Stomach (tissue), 9 donors: ENCODE measurements around the gene CD151. TPM values are rescaled to one million over a fixed set of nuclear protein-coding genes. Genes with fewer than 3 reads are reported as not detected.
A peak's percentile ranks its signal among the peaks of the same experiment; 100 is the strongest.

Experiments
- DNase-seq, 2 donors: peaks; one replicate each; pipeline versions ENCODE4 v3.0.0 to v3.0.0-alpha.2; 2013 to 2019
- H3K27ac ChIP-seq, 5 donors: fragments of 200-600 bp in 4 of 5; sonication (generic) in 4 of 5; one replicate each; pipeline ENCODE4 v1.5.1; 2013 to 2019; ENCODE audit warnings: mild to moderate bottlenecking in 1 of 5, moderate library complexity in 1 of 5
- H3K27me3 ChIP-seq, 3 donors: fragments of 200-600 bp; sonication (generic); one replicate each; pipeline ENCODE4 v1.5.1; 2017 to 2019; ENCODE audit warnings: mixed run types in 1 of 3
- H3K36me3 ChIP-seq, 4 donors: fragments of 200-600 bp; sonication (generic); 1 replicate in 3 of 4; 2 replicates in 1 of 4; pipeline ENCODE4 v1.5.1; 2016 to 2019
- H3K4me1 ChIP-seq, 4 donors: fragments of 200-600 bp; sonication (generic); one replicate each; pipeline ENCODE4 v1.5.1; 2016 to 2019
- H3K4me3 ChIP-seq, 4 donors: fragments of 200-600 bp; sonication (generic) in 3 of 4; one replicate each; pipeline ENCODE4 v1.5.1; 2016 to 2019; ENCODE audit warnings: mild to moderate bottlenecking in 1 of 4
- H3K9me3 ChIP-seq, 4 donors: fragments of 200-600 bp; sonication (generic); one replicate each; pipeline ENCODE4 v1.5.1; 2016 to 2019
- CTCF ChIP-seq, 7 experiments: fragments of 450-650 bp in 4 of 7; fragments of 200-600 bp in 3 of 7; sonication (generic) in 3 of 7; IDR thresholded peaks; one replicate each; pipeline ENCODE4 v1.5.1; 2016 to 2019; ENCODE audit warnings: antibody characterized with exemption in 7 of 7, control low read depth in 2 of 7, mild to moderate bottlenecking in 1 of 7
- EP300 ChIP-seq: sonication (generic); formaldehyde crosslinking; IDR thresholded peaks from one replicate; pipeline ENCODE4 v1.6.1; 2017; ENCODE audit warnings: antibody characterized with exemption
- POLR2A ChIP-seq, 4 donors: fragments of 450-650 bp; IDR thresholded peaks; one replicate each; pipeline ENCODE4 v1.6.1; 2016; ENCODE audit warnings: antibody characterized with exemption in 4 of 4, control low read depth in 2 of 4, mild to moderate bottlenecking in 1 of 4, moderate library complexity in 1 of 4
- POLR2AphosphoS5 ChIP-seq, 3 donors: sonication (generic); formaldehyde crosslinking; IDR thresholded peaks; one replicate each; pipeline ENCODE4 v1.6.1; 2016; ENCODE audit warnings: antibody characterized with exemption in 3 of 3
- WGBS, 5 donors: extraction: QIAGEN DNeasy Blood & Tissue Kit in 3 of 5; methylation state at CpG; one replicate each; pipeline versions ENCODE4 v1.1.5 to v1.1.7; 2013 to 2018; 5-methylcytosine and 5-hydroxymethylcytosine counted together
- intact Hi-C: fragments of 100-400 bp; cut with DNase I; formaldehyde crosslinking; loops from one replicate; pipeline ENCODE4 v1.15.1; 2023; ENCODE audit warnings: low total_unique reads
- polyA plus RNA-seq, 3 donors: library from polyadenylated mRNA; stranded (reverse); fragments of 200-250 nt; gene quantifications; one replicate each; pipeline ENCODE4 v1.2.3, GENCODE V29; 2013
- total RNA-seq, 5 donors: library from RNA; depleted of rRNA; stranded (reverse); fragments of >200 nt; gene quantifications; one replicate each; pipeline versions ENCODE4 v1.1.0 to v1.2.3, GENCODE V29; 2014 to 2016
- donor health status: healthy with polysubstance abuse.
- donor health status: Bipolar disorder and iron deficiency.
- donor health status: healthy.

Gene CD151
- total and polyA plus RNA-seq, 8 donors: 66.7 to 293 (median 159) TPM

DNA sequence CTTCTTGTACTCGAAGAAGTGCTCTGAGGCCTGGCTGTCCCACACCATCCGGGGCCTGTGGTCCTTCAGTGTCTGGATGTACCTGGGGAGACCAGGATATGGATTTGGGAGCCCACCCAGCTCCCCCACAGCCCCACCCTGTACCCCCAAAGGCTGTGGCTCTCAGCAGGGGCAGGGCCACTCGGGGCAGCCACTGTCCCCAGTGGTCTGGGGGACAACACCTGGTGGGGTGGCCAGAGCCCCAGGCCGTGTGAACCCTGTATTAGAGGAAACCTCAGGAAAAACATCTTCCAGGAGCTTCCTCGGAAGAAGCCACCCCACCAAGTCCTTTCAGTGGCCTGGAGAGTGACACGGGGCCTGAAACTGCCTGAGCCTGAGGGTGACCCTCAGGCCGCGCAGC lies 37.7 kb downstream of the CD151 start:
- WGBS, 5 donors: 83 to 92% (median 91%) methylated on average over 3 to 8 of the region's 8 CpGs
- no peaks in the 10 kb centered on the region for H3K27me3 ChIP-seq
- H3K9me3 ChIP-seq: no peaks in the 10 kb centered on the region
- no peak for DNase-seq
- no peak for TF ChIP-seq CTCF (IDR thresholded peaks at IDR 0.05)
- no peak for TF ChIP-seq EP300
- no peak for TF ChIP-seq POLR2AphosphoS5 (IDR thresholded peaks at IDR 0.05)
- no peak for TF ChIP-seq POLR2A (IDR thresholded peaks at IDR 0.05)
- intact Hi-C loops: no loop called here
- no peaks in the 10 kb centered on the region for H3K4me1 ChIP-seq
- peaks cover 3 to 61% (median 37%) of the 10 kb centered on the region in 4 donors for H3K36me3 ChIP-seq
- H3K27ac ChIP-seq: no peak overlapping the region
- no peak overlapping the region for H3K4me3 ChIP-seq

DNA sequence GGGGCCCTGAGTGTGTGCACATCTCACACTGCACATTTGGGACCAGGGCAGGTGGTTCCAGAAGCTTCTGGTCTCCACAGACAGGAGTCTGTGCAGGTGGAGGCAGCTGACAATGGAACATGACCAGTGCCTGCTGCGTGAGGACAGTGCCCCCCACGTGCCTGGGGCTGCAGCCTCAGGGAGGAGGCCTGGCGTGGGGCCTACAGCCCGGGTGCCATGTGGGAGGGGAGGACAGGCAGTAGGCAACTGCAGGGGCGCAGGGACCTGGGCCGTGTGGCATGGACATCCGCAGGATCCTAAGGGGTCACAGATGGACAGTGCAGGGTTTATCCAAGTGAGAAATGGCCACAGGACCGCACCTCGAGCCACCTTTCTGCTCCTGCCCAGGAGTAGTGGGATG lies 38.7 kb downstream of the CD151 start:
- Histone ChIP-seq H3K4me1 (no peaks in the 10 kb centered on the region), H3K27me3 (no peaks in the 10 kb centered on the region), H3K4me3 (no peak overlapping the region), H3K36me3 (peaks cover 3 to 55% (median 26%) of the 10 kb centered on the region in 4 donors), H3K27ac (no peak overlapping the region), H3K9me3 (no peaks in the 10 kb centered on the region)
- intact Hi-C loops: no loop called here
- 65 to 79% (median 77%) methylated on average over 5 to 9 of the region's 9 CpGs for WGBS, 5 donors
- TF ChIP-seq POLR2A (IDR thresholded peaks at IDR 0.05) (no peak), POLR2AphosphoS5 (IDR thresholded peaks at IDR 0.05) (no peak), CTCF (IDR thresholded peaks at IDR 0.05) (no peak), EP300 (no peak)
- DNase-seq: no peak

GRCh38 chr11:872799-873198 lies 40.0 kb downstream of the CD151 start:
- no peak for TF ChIP-seq POLR2A (IDR thresholded peaks at IDR 0.05)
- TF ChIP-seq EP300: no peak
- TF ChIP-seq POLR2AphosphoS5 (IDR thresholded peaks at IDR 0.05): no peak
- TF ChIP-seq CTCF (IDR thresholded peaks at IDR 0.05): no peak
- Histone ChIP-seq H3K27me3 (no peaks in the 10 kb centered on the region), H3K27ac (no peak overlapping the region), H3K36me3 (peaks cover 0 to 47% (median 24%) of the 10 kb centered on the region in 4 donors), H3K9me3 (no peaks in the 10 kb centered on the region), H3K4me3 (no peak overlapping the region), H3K4me1 (no peaks in the 10 kb centered on the region)
- 87 to 92% (median 89%) methylated on average over 8 to 9 of the region's 9 CpGs; no CpG with 5 or more reads in 1 of the 5 donors for WGBS, 5 donors
- intact Hi-C loops: no loop called here
- no peak for DNase-seq

- Histone ChIP-seq H3K27me3 (no peaks in the 10 kb centered on the region), H3K36me3 (peaks cover 0 to 47% (median 27%) of the 10 kb centered on the region in 4 donors), H3K9me3 (no peaks in the 10 kb centered on the region), H3K4me3 (no peak overlapping the region), H3K4me1 (no peaks in the 10 kb centered on the region), H3K27ac (no peak overlapping the region)
- TF ChIP-seq EP300: no peak
- no peak for TF ChIP-seq CTCF (IDR thresholded peaks at IDR 0.05)
- no peak for TF ChIP-seq POLR2AphosphoS5 (IDR thresholded peaks at IDR 0.05)
- TF ChIP-seq POLR2A (IDR thresholded peaks at IDR 0.05): no peak
- 68 to 73% (median 69%) methylated on average over 11 to 12 of the region's 12 CpGs for WGBS, 5 donors
- DNase-seq: peak in 1 of 2 donors; percentile 60
- intact Hi-C loops: no loop called here
Observed at GRCh38 chr11:873706-874105, 41.0 kb downstream of the CD151 start.
